HG02852 (cell line): ENCODE results near the gene NUP205.
A peak's percentile ranks its signal among the peaks of the same experiment; 100 is the strongest.

ENCODE experiments used
- ATAC-seq: cut with Tn5 transposase; IDR thresholded peaks from one replicate; pipeline ENCODE4 v1.9.1; 2021; ENCODE audit warnings: mild to moderate bottlenecking, moderate library complexity; ENCODE audit not compliant: unreplicated experiment

The NUP205 gene

DNA sequence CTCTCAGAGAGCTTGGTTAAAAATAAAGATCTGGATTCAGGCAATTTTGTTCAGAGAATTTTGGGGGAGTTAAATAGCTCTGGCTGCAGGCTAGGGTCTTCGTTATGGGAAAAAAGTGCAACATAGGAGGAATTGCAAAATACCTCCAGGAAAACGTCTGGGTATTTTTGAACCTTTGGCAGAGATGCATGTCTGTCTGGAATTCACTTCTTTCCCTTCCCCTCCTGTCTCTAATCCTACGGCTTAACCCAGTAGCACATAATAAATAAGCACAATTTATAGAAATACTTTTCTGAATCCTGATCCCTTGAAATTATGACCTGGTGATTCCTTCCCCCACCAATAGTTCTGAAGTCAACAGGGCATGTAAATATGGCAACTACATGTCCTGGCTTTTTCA, 19.3 kb upstream of the NUP205 start:
- no peak for ATAC-seq

DNA sequence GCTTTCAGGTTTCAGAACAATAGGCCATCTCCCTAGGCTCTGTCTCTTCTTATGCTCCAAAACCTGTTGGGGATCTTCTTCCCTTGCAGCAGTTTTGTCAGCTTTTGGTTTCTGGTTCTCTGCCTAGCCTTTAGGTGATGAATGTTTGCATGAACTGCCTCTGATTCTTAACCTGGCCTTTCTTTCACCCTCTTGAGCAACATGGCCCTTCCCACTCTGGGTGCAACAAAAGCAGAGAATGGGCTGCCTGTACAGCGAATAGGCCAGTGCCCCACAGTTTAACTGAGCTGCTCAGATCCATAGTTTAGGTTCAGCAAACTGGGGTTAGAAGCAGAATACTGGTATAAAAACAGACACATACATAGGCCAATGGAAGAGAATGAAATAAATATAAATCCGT, 18.1 kb upstream of the NUP205 start:
- no peak for ATAC-seq

DNA sequence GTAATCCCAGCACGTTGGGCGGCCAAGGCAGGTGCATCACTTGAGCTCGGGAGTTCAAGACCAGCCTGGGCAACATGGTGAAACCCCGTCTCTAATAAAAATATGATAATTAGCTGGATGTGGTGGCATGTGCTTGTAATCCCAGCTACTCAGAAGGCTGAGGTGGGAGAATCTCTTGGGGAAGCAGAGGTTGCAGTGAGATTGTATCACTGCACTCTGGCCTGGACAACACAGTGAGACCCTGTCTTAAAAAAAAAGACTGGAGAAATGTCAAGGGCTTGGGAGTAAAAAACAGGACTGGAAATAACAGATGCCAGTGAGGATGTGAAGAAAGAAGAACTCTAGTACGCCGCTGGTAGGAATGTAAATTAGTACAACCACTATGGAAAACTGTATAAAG, 16.7 kb upstream of the NUP205 start:
- ATAC-seq = no peak

DNA sequence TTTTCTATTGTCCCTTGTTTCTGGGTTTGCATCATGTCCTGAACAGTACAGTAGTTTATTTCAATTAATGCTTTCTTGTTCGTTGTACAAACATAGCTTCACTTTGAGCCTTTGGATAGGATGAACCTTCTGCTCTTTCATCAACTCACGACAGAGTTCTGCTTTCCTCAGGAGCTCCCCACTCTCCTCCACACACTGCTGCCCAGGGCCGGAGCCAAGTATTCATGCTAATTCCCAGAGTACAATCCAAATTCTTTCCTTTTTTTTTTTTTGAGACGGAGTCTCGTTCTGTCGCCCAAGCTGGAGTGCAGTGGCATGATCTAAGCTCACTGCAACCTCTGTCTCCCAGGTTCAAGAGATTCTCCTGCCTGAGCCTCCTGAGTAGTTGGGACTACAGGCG, 7.5 kb upstream of the NUP205 start:
- no peak for ATAC-seq

DNA sequence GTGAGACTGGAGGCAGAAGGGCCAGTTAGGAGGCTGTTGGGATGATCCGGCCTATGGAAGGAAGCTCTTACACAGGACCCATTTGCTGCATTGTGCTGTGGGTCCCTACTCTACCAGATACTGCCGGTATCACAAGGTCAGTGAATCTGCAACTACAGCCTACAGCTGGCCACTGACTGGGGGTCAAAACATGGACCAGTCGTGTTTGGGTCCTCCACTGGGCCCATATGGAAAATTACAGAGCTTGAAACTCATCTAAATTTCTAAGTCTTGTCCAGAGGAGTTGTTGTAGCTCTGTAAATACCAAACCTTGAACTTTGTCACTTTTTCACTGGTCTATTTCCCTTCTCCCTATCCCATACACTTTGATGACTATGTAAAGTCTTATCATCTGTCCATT, 5.6 kb upstream of the NUP205 start:
- ATAC-seq = no peak

DNA sequence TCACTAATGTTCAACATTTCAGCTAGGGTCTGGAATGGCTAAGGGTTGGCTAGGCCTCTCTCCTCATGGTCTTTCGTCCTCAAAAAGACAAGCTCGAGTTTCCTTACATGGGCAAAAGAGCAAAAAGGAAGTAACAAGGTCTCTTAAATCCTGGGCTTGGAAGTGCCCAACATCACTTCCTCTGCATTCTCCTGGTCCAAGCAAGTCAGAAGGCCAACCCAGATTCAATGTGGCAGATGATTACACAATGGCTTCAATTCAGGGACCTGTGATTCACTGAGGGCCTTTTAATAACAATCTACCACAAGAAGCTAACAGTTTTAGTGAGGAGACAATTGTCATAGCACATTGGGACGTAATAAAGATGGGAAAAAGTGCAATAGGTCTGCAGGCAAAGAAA, 4.4 kb upstream of the NUP205 start:
- ATAC-seq = no peak

DNA sequence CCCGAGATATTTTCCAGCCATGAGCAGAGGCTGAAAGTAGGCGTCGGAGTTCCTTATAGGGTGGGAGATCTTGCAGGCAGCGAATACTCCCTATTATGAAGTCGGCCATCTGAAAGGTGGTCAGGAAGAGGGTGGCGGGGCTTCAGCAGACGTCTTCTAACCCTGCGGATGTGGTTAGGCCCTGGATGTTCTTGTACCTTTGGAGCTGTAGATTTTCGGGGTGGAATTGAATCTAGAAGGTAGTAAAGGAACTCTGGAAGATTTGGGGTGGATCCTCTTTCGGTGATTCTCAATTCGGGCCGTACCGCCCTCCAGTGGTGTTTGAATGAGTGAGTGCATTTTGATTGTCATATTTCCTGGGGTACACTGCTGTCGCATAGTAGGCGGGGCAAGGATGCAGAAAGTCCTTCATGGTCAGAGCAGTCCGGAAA, 635 bp downstream of the NUP205 start:
- peak; percentile 53 for ATAC-seq

DNA sequence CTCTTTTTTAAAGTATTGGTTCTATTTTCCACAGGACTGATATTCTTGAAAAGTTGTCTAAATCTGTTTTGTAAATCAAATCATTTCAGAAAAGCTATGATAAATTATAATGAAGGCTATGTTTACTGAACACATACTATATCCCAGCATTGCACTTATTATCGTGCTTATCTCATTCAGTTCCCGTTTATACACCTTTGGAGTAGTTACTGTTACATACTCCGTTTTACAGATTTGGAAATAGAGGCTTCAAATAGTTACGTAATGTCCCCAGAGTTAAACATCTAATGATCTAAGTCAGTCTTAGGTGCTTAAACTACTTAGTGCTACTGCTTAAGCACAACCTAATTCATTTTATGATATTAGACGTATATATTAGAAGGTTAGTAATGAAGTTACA, 1.2 kb downstream of the NUP205 start:
- ATAC-seq = no peak

DNA sequence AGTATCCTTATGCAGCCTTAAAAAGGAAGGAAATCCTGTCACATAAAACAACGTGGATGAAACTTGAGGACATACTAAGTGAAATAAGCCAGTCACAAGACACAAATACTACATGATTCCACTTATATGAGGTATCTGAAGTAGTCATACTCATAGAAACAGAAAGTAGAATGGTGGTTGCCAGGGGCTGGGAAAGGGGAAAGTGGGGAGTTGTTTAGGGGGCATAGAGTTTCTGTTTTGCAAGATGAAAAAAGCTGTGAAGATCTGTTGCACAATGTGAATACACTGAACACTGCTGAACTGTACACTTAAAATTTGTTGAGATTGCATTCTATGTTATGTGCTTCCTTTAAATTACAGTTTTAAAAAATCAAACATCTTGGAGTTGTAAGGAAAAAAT, 2.9 kb downstream of the NUP205 start:
- ATAC-seq = no peak

DNA sequence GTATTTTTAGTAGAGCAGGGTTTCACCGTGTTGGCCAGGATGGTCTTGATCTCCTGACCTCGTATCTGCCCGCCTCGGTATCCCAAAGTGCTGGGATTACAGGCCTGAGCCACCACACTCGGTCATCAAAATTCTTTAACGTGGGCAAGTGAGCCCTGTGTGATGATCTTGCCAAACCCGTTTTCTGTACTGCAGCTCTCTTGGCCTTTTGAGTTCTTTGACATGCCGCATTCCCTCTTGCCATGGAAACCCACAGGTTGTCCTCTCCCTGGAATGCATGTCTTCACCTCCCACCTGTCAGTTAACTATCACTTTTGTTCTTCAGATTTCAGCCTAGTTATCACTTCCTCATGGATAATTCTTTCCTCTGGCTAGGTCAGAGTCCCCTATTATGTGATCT, 5.0 kb downstream of the NUP205 start:
- no peak for ATAC-seq

DNA sequence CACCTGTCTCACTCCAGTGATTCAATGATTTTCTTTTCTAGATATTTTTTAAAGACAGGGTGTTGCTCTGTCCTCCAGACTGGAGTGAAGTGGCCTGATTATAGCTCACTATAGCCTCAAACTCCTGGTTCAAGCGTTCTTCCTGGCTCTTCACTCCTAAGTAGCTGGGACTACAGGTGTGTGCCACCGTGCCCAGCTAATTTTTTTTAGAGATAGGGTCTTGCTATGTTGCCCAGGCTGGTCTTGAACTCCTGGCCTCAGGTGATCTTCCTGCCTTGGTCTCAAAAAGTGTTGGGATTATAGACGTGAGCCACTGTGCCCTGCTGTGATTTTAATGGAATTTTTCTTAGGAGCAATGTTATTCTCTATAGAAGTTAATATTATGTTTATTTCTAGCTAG, 14.1 kb downstream of the NUP205 start:
- no peak for ATAC-seq

DNA sequence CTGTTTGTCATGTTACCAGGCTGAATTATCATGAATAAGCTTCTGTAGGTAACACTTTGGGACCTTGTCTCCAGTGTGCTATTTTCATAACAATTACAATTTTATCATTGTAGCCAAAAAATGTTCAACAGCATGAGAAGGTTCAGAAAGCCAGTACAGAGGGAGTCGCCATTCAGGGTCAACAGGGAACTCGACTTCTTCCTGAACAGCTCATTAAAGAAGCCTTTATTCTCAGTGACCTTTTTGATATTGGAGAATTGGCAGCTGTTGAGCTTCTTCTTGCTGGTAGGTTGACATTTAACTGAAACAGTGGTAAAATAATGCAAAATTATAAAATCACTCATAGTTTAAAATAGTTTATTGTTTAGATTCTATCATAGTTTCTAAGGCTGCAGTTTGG, 15.8 kb downstream of the NUP205 start:
- no peak for ATAC-seq

DNA sequence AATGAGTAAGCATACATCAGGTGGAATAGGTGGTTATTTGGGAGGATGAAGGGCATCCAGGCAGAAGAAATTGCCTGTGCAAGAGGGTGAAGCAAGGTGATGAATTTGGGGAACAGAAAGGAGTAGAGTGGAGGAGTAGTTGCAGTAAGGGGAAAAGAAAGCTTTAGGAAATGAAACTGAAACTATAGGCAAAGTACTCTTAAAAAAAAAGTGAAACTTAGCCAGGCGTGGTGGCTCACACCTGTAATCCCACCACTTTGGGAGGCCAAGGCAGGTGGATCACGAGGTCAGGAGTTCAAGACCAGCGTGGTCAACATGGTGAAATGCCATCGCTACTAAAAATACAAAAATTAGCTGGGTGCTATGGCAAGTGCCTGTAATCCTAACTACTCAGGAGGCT, 17.6 kb downstream of the NUP205 start:
- ATAC-seq = peak; percentile 68

DNA sequence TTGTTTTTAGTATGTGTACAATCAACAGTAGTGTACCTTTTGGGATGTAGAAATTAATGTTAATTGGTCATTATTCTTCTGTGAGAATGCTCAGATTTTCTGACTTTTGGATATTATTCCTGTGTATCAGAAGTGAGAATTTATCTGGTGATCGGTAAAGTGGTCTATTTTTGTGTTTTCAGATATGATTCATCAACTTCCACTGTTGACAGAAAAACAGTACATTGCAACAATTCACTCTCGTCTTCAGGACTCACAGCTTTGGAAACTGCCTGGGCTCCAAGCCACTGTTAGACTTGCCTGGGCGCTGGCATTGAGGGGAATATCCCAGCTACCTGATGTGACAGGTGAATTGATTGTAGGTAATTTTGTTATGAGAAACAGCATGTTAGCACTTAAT, 20.9 kb downstream of the NUP205 start:
- ATAC-seq = no peak

DNA sequence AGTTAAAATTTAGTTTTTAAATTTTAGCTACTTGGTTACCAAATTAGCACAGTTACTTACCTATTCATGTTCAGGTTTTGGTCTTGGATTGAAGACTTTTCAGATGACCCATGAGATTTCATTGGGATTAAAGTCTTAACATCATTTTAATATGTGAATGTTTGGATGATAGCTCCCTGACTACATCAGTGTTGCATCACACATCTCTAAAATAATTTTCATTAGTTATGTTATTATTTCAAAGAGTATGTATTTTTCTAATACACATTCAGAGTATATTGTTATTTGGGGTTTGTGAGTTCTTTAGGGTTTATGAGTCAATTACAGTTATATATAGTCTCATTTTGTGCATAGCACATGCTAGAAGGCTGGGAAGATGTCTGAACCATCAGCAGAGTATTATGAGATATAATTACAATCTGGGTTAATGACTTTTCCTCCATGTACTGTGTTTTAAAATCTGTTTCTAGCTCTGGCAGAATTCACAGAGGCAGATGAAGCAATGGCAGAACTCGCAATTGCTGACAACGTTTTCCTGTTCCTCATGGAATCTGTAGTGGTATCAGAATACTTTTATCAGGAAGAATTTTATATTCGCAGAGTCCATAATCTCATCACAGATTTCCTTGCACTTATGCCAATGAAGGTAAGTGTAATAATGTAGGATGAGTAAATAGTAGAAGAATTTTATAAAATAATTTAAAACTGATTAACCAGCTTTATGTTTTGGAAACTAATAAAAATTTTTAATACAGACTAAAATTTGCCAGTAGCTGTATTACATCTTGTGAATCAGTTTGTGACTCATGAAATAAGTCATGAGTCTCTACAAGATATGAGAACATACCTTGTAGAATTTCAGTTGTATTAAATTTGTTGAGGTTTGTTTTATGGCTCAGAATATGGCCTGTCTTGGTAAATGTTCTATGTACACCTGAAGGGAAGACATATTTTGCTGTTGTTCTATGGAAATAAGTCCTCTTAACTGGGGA, 26.9 kb downstream of the NUP205 start:
- ATAC-seq = no peak

DNA sequence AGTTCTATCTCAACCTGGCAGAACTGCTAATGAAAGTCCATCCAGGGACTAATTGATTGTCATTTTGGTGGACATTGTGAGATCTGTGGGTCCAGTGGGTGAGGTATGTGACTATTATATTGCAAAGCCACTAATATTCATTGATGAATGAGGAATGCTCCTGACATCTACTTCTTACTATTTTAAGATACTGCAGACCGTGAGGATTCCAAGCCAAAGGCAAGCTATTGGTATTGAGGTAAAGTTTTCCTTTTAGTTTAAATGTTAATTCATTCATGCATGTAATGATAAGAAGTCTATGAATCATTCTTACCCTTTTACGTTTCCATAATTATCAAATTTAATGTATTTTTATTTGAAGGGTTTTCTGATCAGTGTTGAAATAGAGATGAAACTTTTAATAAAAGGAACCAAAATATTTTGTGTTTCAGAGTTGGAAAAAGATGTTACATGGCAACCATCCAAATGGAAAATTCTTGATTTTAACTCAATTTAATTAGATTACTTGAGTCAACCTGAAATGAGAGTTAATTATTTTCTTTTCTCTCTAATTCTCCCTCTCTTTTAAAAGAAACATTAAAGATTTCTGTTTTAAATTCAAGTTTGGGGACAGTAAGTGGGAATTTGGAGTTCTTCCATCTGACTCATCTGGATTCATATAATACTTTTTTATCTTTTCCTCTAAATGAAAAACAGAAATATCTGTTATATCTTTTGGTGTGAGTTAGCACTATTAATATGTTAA, 39.6 kb downstream of the NUP205 start:
- ATAC-seq = no peak

DNA sequence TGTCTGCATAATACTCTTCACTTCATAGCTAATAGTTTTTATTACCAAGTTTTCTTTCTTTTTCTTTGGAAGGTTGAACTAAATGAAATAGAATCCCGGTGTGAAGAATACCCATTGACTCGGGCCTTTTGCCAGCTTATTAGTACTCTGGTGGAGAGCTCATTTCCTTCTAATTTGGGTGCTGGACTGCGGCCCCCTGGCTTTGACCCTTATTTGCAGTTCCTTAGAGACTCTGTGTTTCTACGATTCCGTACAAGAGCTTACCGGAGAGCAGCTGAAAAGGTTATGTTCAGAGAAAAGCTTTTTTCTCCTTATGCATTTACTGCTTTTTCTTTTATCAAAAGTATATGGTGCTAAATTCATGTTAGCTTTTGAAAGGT, 40.2 kb downstream of the NUP205 start:
- ATAC-seq = no peak

DNA sequence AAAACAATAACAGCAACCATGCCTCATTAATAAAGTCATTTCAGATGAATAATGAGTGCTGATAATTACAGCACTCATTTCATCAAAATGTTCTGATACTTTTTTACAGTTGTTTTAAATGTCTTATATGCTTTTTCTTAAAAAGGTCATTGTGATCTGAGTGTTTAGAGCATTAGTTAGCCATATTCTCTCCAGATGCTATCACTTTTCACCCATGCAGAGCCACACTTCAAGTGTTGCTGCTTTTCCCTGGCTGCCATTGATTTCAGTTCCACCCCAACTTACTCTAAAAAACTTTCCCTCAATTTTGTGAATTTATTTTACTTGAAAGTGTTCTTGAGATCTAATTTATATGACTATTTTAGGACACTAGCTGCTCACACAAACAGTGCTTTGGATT, 41.8 kb downstream of the NUP205 start:
- no peak for ATAC-seq

DNA sequence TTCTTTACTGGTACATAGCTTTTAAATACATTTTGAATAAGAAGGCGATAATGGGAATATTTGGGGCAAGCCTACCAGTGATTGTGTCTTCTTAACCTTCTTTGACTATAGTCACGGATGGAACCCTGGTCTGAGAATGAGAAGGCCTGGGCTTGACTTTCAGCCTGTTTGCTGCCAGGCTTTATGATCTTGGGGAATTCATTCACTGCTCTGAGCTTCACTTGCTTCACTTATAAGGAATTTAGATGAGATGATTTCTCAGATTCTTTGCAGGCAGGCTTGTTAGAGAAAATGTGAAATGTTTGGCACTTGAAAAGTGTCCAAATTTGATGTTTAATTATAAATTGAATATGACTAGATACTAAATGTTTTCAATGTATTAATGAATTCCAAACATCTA, 42.5 kb downstream of the NUP205 start:
- no peak for ATAC-seq

DNA sequence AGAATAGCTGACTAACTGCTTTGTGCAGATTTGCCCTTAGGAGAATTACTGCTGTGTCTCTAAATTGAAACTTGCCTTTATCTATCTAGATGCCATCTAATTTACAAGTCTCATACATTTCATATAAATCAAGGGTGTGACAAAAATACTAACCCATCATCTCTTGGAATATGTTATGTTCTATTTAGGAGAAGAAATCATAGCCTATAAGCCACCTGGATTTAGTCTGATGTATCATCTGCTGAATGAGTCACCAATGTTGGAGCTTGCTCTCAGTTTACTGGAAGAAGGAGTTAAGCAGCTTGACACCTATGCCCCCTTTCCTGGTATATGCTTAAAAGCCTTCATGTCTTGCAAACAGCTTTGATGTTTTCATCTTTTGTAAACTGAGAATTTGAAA, 43.5 kb downstream of the NUP205 start:
- no peak for ATAC-seq

DNA sequence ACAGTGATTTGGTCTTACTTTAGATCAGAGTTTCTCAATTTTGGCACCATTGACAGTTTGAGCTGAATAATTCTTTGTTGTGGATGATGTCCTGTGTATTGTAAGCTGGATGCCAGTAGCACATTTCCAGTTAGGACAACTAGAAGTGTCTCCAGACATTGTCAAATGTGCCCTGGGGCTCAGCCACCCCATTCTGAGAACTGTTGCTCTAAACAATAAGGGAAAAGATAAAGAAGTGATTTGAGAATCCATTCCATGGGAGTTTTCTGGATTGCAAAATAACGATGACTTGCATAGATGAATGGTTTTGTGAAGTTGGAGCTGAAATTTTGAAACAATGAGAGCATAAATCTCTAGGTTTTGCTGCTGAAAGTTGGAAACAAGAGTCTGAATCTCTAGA, 44.6 kb downstream of the NUP205 start:
- ATAC-seq = no peak

DNA sequence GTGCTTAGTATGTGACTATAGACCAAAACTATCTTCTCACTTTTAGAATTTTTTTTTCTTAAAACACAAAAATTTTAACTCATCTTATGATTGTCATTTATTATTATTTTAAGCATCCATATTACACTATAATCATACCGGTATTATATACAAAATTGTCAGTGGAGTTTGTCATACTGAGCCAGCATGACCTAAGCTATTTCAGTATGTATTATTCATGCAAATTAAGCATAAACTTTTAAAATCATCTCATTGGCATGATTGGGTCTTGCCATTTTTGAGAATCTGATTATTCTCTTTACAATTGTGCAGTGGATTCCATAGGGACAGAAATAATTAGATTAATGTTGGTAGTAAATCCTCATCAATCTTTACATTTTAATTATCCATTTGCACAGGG, 58.4 kb downstream of the NUP205 start:
- ATAC-seq = no peak
